Measurements from ENCODE around the gene RBM4.

DNA sequence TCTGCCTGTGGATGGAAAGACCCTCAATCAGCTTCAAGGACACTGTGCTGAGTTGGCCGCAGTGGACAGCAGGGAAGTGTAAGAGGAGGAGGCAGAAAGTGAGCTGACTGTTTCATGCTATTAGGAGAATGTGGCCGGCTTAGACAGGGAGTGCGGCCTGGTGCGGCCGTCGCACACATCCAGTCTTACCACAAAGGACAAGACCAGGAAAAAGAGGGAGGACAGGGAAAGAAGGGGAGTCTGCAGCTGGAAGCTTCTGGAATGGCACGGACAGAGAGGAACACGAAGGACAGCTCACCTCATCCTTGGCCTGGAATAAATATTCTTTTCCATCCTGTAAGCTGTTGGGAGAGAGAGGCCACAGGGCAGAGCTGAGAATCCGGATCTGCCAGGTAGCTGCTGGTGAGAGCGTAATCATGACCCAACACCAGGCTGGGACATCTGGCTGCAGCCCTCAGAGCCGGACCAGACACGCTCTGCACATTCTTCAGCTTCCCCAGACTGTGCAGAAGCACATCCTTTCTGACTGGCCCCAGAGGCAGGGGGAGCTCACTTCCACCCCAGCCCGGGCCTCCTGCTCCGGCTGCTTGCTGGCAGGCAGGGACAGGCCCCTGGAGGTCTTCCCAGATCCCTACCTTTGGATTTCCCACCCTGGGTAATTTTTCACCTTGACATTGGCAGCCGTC, 47.7 kb downstream of the RBM4 start:
- no peak for TF ChIP-seq POLR2A (IDR thresholded peaks at IDR 0.05)
- TF ChIP-seq, protein P1, sequence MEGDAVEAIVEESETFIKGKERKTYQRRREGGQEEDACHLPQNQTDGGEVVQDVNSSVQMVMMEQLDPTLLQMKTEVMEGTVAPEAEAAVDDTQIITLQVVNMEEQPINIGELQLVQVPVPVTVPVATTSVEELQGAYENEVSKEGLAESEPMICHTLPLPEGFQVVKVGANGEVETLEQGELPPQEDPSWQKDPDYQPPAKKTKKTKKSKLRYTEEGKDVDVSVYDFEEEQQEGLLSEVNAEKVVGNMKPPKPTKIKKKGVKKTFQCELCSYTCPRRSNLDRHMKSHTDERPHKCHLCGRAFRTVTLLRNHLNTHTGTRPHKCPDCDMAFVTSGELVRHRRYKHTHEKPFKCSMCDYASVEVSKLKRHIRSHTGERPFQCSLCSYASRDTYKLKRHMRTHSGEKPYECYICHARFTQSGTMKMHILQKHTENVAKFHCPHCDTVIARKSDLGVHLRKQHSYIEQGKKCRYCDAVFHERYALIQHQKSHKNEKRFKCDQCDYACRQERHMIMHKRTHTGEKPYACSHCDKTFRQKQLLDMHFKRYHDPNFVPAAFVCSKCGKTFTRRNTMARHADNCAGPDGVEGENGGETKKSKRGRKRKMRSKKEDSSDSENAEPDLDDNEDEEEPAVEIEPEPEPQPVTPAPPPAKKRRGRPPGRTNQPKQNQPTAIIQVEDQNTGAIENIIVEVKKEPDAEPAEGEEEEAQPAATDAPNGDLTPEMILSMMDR (IDR thresholded peaks at IDR 0.05), result no peak

All from gastroesophageal sphincter (tissue), 3 donors.